GM23338 (cell line): ENCODE data around the gene PIP5K1C. TPM values are rescaled to one million over a fixed set of nuclear protein-coding genes. Genes with fewer than 3 reads are reported as not detected.

Source experiments
- ATAC-seq: fragments of 200-7000 bp; cut with Tn5 transposase; 3 replicates; pipeline ENCODE4 v1.9.1; 2020
- DNase-seq: peaks from one replicate; pipeline ENCODE4 v3.0.0-alpha.2; 2015; ENCODE audit warnings: low spot score
- H2AFZ ChIP-seq: fragments of 200-600 bp; sonication (generic); 2 replicates; pipeline ENCODE4 v1.8.0; 2016; ENCODE audit warnings: antibody characterized with exemption, mild to moderate bottlenecking, moderate library complexity
- H3F3A ChIP-seq: fragments of 200-600 bp; sonication (generic); replicated peaks from 2 replicates; pipeline ENCODE4 v1.8.0; 2017; ENCODE audit warnings: antibody characterized with exemption, mixed run types, low read depth
- H3K27ac ChIP-seq: fragments of 200-600 bp; sonication (generic); 2 replicates; pipeline ENCODE4 v1.6.1; 2016; ENCODE audit warnings: low read depth
- H3K27me3 ChIP-seq: fragments of 200-600 bp; sonication (generic); 2 replicates; pipeline ENCODE4 v1.8.0; 2016; ENCODE audit warnings: mild to moderate bottlenecking, mixed run types, moderate library complexity; ENCODE audit not compliant: insufficient read depth
- H3K36me3 ChIP-seq: fragments of 200-600 bp; sonication (generic); 2 replicates; pipeline ENCODE4 v1.8.0; 2016; ENCODE audit warnings: mild to moderate bottlenecking; ENCODE audit not compliant: insufficient read depth
- H3K4me1 ChIP-seq: fragments of 200-600 bp; sonication (generic); 2 replicates; pipeline ENCODE4 v1.8.0; 2016; ENCODE audit warnings: mild to moderate bottlenecking, moderate library complexity; ENCODE audit not compliant: insufficient read depth
- H3K4me2 ChIP-seq: fragments of 200-600 bp; sonication (generic); 2 replicates; pipeline ENCODE4 v1.7.1; 2017; ENCODE audit warnings: mixed run types
- H3K4me3 ChIP-seq: fragments of 200-600 bp; sonication (generic); 2 replicates; pipeline ENCODE4 v1.6.1; 2016; ENCODE audit warnings: mixed run types
- H3K79me2 ChIP-seq: fragments of 200-600 bp; sonication (generic); replicated peaks from 2 replicates; pipeline ENCODE4 v1.8.0; 2017; ENCODE audit warnings: mild to moderate bottlenecking; ENCODE audit not compliant: insufficient read depth
- H3K9me2 ChIP-seq: fragments of 200-600 bp; sonication (generic); 2 replicates; pipeline ENCODE4 v1.8.0; 2017; ENCODE audit not compliant: insufficient read depth
- H4K20me1 ChIP-seq: fragments of 200-600 bp; sonication (generic); replicated peaks from 2 replicates; pipeline ENCODE4 v1.8.0; 2017; ENCODE audit warnings: mild to moderate bottlenecking; ENCODE audit not compliant: insufficient read depth
- H3K27ac Mint-ChIP-seq: 2 replicates; pipeline ENCODE4 v1.8.0; 2020; ENCODE audit warnings: inconsistent platforms, mild to moderate bottlenecking, moderate library complexity, mixed read lengths
- H3K27me3 Mint-ChIP-seq: 3 replicates; pipeline ENCODE4 v1.8.0; 2022; ENCODE audit warnings: low read depth, mild to moderate bottlenecking, moderate library complexity, mixed read lengths, inconsistent platforms; ENCODE audit not compliant: insufficient read depth, poor library complexity
- H3K36me3 Mint-ChIP-seq: 3 replicates; pipeline ENCODE4 v1.8.0; 2021; ENCODE audit warnings: low read depth, mild to moderate bottlenecking, inconsistent platforms, moderate library complexity, mixed read lengths
- H3K4me1 Mint-ChIP-seq: 3 replicates; pipeline ENCODE4 v1.8.0; 2020; ENCODE audit warnings: mild to moderate bottlenecking, inconsistent platforms, mixed read lengths
- H3K4me3 Mint-ChIP-seq: 3 replicates; pipeline ENCODE4 v1.8.0; 2021; ENCODE audit warnings: moderate library complexity, mild to moderate bottlenecking, inconsistent platforms, mixed read lengths
- H3K9me3 Mint-ChIP-seq: 3 replicates; pipeline ENCODE4 v1.8.0; 2020; ENCODE audit warnings: moderate library complexity, mild to moderate bottlenecking, inconsistent platforms, mixed read lengths
- polyA plus RNA-seq: library from polyadenylated mRNA; unstranded; fragments of >200 nt; fragmentation: Nextera tagmentation; extraction: Ambion mirVana; gene quantifications from 2 replicates; pipeline ENCODE4 v1.2.1, GENCODE V29; 2016
- total RNA-seq: library from RNA; depleted of rRNA; stranded (reverse); fragments of >200 nt; shearing (Covaris generic); gene quantifications from 2 replicates; pipeline ENCODE4 v1.2.3, GENCODE V29; 2014
- TF ChIP-seq, protein P1 (sequence below): fragments of 250-450 bp; sonication (Bioruptor Pico); IDR thresholded peaks from 2 replicates; pipeline ENCODE4 v1.5.0; 2020; ENCODE audit warnings: mild to moderate bottlenecking, moderate library complexity
- TF ChIP-seq, protein P2 (sequence below), 2 experiments: fragments of 200-600 bp in 1 of 2; sonication (generic) in 1 of 2; conservative IDR thresholded peaks; 2 replicates each; pipeline versions ENCODE4 v1.5.1 to v1.6.1; 2016 to 2017; ENCODE audit warnings: antibody characterized with exemption in 2 of 2, low read depth in 2 of 2, mild to moderate bottlenecking in 2 of 2, moderate library complexity in 1 of 2
- TF ChIP-seq, protein P3 (sequence below): IDR thresholded peaks from 2 replicates; pipeline ENCODE4 v1.6.1; 2016; ENCODE audit warnings: antibody characterized with exemption

PIP5K1C gene
- total and polyA plus RNA-seq, 2 experiments from 2014 or later = 11.8 to 46.7 TPM

GRCh38 chr19:3651684-3652083 lies 48.6 kb downstream of the PIP5K1C start (continued):
- TF ChIP-seq, protein P1, sequence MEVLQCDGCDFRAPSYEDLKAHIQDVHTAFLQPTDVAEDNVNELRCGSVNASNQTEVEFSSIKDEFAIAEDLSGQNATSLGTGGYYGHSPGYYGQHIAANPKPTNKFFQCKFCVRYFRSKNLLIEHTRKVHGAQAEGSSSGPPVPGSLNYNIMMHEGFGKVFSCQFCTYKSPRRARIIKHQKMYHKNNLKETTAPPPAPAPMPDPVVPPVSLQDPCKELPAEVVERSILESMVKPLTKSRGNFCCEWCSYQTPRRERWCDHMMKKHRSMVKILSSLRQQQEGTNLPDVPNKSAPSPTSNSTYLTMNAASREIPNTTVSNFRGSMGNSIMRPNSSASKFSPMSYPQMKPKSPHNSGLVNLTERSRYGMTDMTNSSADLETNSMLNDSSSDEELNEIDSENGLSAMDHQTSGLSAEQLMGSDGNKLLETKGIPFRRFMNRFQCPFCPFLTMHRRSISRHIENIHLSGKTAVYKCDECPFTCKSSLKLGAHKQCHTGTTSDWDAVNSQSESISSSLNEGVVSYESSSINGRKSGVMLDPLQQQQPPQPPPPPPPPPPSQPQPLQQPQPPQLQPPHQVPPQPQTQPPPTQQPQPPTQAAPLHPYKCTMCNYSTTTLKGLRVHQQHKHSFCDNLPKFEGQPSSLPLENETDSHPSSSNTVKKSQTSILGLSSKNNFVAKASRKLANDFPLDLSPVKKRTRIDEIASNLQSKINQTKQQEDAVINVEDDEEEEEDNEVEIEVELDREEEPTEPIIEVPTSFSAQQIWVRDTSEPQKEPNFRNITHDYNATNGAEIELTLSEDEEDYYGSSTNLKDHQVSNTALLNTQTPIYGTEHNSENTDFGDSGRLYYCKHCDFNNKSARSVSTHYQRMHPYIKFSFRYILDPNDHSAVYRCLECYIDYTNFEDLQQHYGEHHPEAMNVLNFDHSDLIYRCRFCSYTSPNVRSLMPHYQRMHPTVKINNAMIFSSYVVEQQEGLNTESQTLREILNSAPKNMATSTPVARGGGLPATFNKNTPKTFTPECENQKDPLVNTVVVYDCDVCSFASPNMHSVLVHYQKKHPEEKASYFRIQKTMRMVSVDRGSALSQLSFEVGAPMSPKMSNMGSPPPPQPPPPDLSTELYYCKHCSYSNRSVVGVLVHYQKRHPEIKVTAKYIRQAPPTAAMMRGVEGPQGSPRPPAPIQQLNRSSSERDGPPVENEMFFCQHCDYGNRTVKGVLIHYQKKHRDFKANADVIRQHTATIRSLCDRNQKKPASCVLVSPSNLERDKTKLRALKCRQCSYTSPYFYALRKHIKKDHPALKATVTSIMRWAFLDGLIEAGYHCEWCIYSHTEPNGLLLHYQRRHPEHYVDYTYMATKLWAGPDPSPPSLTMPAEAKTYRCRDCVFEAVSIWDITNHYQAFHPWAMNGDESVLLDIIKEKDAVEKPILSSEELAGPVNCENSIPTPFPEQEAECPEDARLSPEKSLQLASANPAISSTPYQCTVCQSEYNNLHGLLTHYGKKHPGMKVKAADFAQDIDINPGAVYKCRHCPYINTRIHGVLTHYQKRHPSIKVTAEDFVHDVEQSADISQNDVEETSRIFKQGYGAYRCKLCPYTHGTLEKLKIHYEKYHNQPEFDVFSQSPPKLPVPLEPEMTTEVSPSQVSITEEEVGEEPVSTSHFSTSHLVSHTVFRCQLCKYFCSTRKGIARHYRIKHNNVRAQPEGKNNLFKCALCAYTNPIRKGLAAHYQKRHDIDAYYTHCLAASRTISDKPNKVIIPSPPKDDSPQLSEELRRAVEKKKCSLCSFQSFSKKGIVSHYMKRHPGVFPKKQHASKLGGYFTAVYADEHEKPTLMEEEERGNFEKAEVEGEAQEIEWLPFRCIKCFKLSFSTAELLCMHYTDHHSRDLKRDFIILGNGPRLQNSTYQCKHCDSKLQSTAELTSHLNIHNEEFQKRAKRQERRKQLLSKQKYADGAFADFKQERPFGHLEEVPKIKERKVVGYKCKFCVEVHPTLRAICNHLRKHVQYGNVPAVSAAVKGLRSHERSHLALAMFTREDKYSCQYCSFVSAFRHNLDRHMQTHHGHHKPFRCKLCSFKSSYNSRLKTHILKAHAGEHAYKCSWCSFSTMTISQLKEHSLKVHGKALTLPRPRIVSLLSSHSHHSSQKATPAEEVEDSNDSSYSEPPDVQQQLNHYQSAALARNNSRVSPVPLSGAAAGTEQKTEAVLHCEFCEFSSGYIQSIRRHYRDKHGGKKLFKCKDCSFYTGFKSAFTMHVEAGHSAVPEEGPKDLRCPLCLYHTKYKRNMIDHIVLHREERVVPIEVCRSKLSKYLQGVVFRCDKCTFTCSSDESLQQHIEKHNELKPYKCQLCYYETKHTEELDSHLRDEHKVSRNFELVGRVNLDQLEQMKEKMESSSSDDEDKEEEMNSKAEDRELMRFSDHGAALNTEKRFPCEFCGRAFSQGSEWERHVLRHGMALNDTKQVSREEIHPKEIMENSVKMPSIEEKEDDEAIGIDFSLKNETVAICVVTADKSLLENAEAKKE (CRISPR knock-in tag) = no peak

- no peaks in the 10 kb centered on the region for H3K4me1 ChIP-seq
- no peak overlapping the region for H3K4me3 Mint-ChIP-seq
- no peaks in the 10 kb centered on the region for H3K36me3 ChIP-seq
- no peaks in the 10 kb centered on the region for H3K27me3 ChIP-seq
- H3K36me3 Mint-ChIP-seq = peaks cover 5% of the 10 kb centered on the region; the same call in 1 of the 3 replicates
- peak; percentile 71 for ATAC-seq
- no peaks in the 10 kb centered on the region for H3K9me3 Mint-ChIP-seq
- H4K20me1 ChIP-seq = no peaks in the 10 kb centered on the region; the same call in 1 of the 2 replicates
- H2AFZ ChIP-seq = no peak overlapping the region
- no peaks in the 10 kb centered on the region for H3K4me1 Mint-ChIP-seq
- H3K27ac Mint-ChIP-seq = no peak overlapping the region
- TF ChIP-seq, protein P2, sequence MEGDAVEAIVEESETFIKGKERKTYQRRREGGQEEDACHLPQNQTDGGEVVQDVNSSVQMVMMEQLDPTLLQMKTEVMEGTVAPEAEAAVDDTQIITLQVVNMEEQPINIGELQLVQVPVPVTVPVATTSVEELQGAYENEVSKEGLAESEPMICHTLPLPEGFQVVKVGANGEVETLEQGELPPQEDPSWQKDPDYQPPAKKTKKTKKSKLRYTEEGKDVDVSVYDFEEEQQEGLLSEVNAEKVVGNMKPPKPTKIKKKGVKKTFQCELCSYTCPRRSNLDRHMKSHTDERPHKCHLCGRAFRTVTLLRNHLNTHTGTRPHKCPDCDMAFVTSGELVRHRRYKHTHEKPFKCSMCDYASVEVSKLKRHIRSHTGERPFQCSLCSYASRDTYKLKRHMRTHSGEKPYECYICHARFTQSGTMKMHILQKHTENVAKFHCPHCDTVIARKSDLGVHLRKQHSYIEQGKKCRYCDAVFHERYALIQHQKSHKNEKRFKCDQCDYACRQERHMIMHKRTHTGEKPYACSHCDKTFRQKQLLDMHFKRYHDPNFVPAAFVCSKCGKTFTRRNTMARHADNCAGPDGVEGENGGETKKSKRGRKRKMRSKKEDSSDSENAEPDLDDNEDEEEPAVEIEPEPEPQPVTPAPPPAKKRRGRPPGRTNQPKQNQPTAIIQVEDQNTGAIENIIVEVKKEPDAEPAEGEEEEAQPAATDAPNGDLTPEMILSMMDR (conservative IDR thresholded peaks at IDR 0.05; ENCODE audit: low read depth in 2 of 2) = peak; percentile 21 to 42
- TF ChIP-seq, protein P3, sequence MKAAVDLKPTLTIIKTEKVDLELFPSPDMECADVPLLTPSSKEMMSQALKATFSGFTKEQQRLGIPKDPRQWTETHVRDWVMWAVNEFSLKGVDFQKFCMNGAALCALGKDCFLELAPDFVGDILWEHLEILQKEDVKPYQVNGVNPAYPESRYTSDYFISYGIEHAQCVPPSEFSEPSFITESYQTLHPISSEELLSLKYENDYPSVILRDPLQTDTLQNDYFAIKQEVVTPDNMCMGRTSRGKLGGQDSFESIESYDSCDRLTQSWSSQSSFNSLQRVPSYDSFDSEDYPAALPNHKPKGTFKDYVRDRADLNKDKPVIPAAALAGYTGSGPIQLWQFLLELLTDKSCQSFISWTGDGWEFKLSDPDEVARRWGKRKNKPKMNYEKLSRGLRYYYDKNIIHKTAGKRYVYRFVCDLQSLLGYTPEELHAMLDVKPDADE = no peak
- no peak overlapping the region for H3K27ac ChIP-seq
- H3F3A ChIP-seq = no peaks in the 10 kb centered on the region
- DNase-seq = peak; percentile 55
- no peak overlapping the region for H3K4me3 ChIP-seq
- H3K79me2 ChIP-seq = no peaks in the 10 kb centered on the region
- H3K4me2 ChIP-seq = no peak overlapping the region
- H3K27me3 Mint-ChIP-seq = peaks cover 3% of the 10 kb centered on the region
- no peaks in the 10 kb centered on the region for H3K9me2 ChIP-seq
Observed at GRCh38 chr19:3649888-3650287, 50.4 kb downstream of the PIP5K1C start.
